Tibial nerve (tissue), 3 donors: ENCODE data around the gene PLXNA4.

ENCODE experiments used
- CTCF ChIP-seq, 5 experiments: fragments of 200-600 bp in 3 of 5; fragments of 450-650 bp in 2 of 5; sonication (generic) in 3 of 5; IDR thresholded peaks; one replicate each; pipeline ENCODE4 v1.5.1; 2016 to 2019; ENCODE audit warnings: antibody characterized with exemption in 5 of 5, mild to moderate bottlenecking in 3 of 5, moderate library complexity in 2 of 5
- POLR2A ChIP-seq, 2 donors: fragments of 450-650 bp; IDR thresholded peaks; one replicate each; pipeline ENCODE4 v1.6.1; 2017; ENCODE audit warnings: antibody characterized with exemption in 2 of 2, mild to moderate bottlenecking in 2 of 2, moderate library complexity in 2 of 2

- TF ChIP-seq CTCF (IDR thresholded peaks at IDR 0.05) (no peak), POLR2A (IDR thresholded peaks at IDR 0.05) (no peak)
These were observed 215.1 kb downstream of the PLXNA4 start for GRCh38 chr7:132361146-132361545.
